ENCODE data around the gene PCTP.

The PCTP gene

DNA sequence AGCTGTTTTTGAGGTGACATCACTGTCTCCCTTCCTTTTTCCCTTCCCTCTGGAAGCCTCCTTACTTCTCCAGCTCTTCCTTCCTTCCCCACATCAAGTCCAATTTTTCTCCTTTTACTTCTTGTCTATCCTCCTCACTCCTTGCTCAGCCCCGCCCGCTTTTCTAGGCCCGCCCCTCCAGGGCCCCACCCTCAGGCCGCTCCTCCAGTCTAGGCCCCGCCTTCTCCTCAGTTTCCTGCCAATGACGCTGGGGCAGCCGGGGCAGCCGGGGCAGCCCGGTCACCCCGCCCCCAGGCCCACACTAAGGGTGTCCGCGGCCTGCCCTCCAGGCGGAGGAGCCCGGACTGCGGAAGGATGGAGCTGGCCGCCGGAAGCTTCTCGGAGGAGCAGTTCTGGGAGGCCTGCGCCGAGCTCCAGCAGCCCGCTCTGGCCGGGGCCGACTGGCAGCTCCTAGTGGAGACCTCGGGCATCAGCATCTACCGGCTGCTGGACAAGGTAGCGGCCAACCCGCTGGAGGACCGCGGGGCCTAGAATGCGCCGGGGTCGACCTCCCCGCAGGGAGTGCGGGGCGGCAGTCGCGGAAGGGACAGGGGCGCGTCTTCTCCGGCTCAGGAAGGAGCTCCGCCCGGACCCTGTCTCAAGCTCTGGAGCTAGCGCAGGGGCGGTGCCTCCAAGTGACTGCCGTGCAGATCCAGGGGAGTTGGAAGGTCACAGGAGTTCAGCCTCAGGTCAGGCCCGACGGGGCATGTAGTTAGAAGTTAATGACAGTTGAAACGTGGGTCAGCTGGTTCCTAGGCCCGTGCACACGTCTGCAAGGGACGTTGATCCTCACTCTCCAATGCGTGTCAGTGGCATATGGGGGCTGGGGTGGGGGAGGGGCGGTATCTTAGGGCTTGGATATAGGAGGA lies at the start of gene PCTP:
Gene PCTP, plus strand, starts transcription at position 302 of the 908 bp plus-strand sequence. Its CDS starts 53 bp downstream, at position 355.
- peak; percentile 86 to 87 for DNase-seq

DNA sequence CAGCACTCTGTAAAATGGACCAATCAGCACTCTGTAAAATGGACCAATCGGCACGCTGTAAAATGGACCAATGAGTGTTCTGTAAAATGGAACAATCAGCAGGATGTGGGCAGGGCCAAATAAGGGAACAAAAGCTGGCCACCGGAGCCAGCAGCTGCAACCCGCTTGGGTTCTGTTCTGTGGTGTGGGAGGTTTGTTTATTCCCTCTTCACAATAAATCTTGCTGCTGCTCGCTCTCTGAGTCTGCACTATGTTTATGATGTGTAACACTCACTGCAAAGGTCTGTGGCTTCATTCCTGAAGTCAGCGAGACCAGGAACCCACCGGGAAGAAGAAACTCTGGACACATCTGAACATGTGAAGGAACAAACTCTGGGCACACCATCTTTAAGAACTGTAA lies 48.7 kb upstream of the PCTP start:
- no peak for DNase-seq

DNA sequence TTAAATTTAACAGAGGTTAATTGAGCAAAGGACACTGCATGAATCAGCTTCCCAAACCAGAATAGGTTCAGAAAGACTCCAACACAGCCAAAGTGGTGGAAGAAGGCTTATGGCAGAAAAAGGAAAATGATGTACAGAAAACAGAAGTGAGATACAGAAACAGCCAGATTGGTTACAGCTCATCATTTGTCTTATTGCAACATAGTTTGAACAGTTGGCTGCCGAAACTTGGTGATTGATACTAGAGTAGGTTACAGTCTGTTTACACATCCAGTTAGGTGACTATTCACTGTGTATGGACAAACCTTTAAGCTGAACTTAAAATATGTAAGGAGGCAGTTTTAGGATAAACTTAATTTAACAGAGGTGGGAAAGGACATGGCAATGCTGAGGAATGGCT lies 46.5 kb upstream of the PCTP start:
- no peak for DNase-seq

DNA sequence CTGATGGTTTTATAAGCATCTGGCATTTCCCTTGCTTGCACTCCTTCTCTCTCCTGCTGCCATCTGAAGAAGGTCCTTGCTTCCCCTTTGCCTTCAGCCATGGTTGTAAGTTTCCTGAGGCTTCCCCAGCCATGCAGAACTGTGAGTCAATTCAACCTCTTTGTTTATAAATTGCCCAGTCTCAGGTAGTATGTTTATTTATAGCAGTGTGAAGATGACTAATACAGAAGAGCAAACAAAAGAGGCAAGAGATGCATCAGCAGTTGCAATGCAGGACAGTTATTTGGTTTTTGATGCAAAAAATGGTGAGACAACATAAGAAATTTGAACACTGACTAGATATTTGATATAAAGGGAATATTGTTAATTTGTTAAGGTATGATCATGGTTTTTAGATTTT lies 45.0 kb upstream of the PCTP start:
- no peak for DNase-seq

DNA sequence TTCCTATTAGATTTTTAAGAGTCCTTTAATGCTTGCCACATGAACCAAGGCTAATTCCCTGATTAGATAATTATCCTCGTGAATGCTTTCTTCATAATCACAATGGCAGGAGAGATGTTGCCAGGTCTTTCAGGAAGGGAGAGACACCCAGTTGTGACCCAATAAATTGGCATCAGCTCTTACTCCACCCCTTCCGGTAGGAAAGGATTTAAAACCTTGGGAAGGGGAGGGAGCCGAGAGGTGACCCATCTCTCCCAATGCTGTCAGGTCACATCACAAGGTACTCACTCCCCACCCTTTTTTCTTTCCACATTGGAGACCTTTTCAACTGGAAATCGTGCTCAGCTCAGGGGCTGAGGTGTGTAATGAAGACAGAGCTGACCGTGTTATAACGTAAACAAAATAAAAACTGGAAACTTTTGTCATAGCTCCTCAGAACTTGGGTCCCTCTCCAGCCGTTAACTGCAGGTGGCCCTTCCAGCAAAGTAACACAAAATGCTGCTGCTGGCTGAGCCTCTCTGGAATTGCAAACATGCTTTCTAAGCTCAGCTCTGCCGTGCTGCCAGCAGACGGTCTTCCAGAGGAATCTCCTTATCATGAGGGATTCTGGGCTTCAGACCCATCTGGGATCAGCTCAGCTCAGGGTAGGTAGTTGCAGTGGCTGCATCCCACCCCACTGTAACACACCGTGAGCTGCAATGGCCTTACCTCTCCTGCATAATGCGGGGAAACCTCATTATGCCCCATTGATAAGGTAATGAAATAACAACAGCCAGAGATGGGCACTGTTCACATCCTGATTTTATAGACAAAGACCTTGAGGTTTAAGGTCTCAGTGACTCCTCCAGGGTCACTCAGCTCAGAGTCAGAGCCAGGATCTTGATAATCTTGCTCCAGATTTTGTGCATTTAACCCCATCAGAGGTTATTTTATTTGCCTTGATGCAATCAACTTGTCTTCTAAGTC lies 43.8 kb upstream of the PCTP start:
- no peak for DNase-seq

DNA sequence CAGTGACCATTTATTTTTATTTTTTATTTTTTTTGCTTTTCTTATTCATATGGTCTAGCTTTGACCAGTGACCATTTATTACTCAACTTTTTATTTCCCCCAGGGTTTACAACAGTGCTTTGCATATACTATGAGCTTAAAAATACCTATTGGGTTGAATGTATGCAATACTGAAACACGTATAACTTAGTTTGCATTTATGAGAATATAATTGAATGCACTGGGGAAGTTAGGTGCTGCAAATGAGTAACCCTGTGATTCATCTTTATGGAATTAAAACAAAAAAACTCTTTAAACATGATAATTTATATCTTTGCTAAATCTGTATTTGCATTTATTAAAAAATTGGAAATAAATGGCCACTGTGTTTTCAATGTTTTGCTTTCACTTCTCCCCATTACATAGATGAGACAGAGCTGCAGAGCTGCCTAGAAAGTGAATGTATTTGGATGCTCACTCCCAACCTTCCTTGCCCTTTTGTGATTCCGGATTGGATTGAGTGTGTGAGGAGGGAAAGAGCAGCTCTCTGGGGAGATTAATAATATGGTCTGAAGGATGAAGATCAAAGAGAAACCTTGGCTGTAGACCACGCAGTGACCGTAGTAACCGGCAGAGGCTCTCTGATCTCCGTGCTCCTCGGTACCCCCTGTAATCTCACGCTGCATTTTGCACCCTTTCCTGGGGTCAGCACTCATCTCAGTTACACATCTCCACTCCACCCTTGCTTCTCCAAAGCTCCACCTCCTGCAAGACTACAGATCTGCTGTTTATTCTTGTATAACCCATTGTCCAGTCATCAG lies 42.5 kb upstream of the PCTP start:
- DNase-seq: no peak

DNA sequence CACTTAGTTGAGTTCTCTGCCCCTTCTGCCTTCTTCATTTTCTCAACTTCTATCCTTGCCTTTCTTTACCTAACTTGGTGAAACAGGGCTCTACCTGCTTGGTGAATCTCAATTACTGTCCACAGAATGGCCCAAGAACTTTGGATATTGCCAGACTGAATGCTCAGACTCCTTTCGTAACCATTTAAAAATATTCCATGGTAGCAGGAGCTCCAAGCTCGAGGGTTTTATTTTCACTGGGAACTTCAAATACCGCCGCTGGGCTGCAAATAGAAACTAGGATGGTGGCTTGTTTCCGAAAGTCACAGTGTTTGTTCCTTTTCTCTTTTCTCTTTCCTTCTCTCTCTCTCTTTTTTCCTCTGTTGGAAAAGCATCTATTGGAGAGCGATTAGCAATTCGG lies 41.4 kb upstream of the PCTP start:
- DNase-seq: no peak

DNA sequence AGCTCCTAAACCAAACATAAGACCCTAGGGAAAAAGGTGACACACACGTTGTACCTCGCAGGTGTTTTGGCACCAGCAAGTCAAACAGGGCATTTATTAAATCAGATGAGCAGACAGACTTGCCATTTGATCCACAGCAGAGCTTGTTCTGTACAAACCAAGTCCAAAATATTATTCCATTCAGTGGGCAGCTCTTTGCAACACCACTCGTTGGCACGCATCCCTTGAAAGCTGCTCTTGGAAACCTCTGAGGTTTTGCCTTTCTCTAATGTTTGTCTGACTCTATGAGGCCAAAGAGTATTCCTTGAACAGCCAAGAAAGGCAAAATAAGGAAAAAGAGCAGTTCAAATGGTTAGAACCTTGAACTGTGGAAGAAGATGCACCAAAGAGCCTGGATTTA lies 40.9 kb upstream of the PCTP start:
- DNase-seq: no peak

DNA sequence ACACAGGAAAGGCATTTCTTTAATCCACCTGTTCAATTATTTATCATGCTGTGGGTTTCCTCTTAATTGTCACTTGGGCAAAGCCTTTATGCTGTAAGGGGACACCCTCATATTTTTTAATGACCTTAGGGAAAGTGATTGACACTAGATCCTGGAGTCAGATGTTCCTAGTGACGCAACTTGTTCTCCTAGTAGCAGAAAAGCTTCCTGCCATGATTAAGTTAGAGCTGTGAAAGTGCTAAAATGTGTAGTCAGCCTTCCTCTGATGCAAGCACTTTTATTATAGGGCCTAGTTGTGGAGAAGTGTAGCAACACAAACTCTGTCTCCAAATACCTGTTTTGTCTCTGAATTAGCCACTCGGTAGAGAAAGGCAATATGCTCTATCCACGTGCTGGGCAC lies 40.4 kb upstream of the PCTP start:
- no peak for DNase-seq

DNA sequence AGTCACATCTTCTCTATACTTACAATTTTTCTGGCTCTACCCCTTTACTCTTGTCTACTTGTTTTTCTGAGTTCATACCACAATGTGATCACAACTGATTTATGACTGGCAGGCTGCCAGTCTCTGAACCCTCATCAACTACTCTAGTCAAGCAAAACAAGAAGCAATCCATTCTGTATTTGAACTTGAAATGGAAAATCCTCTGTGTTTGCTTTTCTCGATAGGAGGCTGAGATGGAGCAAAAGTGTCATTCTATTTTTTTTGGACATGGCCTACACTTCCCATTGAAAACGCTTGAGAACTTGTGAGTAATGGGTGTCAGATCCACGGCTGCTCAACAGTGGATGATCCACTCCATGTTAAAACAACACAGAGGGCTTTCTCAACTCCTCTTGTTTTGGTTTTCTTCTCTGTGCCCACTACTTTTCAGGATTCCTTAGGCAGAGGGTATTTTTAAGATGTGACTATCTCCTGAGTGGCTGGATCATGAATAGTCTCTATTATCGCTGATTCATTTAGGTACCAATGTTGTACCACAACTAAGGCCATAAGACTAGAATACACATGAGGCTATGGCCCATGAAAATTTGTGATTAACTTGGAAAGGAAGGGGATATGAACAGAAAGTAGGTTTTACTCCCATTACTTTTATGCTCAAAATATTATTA lies 39.9 kb upstream of the PCTP start:
- no peak for DNase-seq

DNA sequence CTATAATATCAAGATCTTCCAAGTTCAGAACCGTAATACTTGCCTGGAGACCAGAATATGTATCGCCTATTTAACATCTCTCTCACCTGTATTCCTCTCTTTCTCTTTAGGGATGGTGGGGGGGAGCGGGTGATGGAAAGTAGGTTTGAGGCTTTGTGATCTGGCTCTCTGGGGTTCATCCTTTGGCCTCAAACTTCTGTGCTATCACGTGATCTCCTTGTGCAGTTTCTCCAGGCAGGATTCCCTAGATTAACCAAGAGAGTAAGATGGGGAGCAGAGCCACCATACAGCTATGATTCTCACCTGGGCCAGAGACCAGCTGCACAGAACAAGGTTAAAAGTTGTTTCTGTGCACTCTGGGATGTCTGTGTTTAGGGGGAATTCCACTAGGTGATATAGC lies 33.4 kb upstream of the PCTP start:
- no peak for DNase-seq

DNA sequence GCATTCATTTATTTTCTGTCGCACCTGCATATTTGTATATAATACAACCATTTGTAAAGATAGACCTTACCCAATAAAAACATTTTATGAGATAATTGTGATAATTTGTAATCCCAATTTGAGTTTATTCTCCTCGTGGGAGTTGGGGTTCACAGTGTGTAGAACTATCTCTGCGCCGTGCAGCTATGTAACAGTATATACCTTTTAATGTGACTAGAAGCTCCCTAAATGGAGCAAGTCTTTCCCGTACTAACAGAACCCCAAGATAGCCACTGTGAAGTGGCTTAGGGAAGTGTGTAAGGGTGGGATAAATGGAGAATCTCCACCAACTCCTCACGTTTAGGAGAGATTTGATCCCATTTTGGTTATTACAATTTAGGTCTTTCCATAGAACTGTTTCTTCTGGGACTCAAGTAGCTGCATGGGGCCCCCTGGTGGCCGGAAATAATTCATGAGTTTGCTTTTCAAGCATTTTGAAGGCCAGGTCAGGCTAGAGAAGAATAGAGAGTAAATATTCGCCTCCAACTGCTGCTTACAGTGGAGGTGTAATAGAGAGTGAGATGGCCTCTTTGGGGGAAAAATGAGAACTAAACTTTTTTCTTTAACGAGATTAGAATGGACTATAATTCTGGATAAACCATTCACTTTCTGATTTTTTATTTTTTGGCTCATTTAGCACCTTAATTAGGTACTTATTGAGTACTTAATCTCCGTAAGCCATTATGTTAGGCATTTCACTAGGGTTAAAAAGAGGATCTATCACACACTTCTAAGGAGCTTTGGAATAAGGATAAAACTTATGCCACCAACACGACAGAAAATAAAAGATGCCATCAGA lies 32.7 kb upstream of the PCTP start:
- peak; percentile 46 to 54 for DNase-seq

DNA sequence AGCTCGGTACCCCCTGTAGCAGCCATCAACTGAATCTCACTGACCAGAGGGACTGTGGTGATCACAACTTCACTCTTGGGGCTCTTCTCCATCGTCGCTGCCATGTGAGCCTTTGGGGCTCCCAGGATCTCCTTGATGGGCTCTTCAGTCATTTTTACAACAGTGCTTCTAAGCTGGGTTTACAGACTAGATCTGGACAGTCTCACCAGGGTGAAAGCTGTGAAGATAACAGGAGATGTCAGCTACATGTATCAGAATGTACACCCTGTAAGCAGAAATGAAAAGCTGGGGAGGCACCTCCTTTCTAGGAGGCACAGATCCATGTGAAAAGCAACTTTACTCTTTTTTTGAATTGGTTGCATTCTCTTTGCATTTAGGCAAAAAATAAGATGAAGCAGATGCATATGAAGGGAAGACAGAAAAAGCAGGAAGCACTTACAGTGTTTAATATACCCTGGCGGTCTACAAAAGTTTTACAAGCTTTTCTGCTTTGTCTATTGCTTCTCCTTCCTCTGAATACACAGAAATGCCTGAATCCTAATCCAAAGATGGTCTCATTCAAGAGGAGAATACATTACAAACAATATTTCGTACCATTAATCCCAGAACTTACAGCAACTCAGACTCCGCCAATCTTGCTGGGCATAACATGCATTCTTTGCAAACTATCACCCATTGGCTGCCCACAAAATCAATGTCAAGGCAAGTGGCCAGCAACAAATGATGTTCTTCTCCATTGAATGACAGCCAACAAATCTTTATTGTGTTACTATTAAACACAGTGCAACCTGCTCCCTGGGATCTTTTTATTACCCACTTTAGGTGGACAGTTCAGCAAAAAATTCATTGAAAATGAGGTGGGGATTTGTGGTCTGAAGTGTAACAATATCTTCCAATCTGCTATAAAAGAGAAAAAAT lies 29.7 kb upstream of the PCTP start:
- DNase-seq: no peak

DNA sequence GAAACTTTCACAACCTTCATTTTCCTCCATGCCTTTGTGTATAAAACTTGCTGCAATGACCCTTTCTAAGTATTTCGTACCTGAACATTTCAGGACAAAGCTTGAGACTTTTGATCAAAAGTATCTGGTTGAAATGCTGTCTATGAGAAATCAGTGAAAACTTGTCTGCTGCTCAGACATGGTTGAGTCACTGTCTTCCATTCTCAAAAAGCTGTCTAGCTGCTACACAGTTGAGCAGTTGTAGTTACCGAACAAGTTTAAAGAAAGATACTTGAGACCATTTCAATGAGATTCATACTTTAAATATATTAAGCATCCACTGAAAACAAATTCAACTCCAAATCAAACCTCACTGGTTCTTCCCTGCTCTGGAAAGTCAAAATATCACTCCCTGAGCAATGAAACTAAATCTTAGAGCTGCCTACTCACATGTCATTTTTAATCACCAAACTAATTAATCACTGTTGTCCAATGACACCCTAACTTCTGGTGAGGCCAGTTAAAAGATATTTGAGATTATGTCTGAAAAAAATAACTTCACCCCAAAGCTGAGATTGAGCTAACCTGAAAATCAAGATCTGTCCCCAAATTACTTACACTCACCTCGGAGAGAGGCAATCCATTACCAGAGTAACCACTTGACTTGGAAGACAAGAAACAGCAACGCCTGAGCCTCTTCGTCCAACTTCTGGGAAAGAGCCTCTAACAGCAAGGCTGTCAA lies 28.7 kb upstream of the PCTP start:
- DNase-seq: no peak

DNA sequence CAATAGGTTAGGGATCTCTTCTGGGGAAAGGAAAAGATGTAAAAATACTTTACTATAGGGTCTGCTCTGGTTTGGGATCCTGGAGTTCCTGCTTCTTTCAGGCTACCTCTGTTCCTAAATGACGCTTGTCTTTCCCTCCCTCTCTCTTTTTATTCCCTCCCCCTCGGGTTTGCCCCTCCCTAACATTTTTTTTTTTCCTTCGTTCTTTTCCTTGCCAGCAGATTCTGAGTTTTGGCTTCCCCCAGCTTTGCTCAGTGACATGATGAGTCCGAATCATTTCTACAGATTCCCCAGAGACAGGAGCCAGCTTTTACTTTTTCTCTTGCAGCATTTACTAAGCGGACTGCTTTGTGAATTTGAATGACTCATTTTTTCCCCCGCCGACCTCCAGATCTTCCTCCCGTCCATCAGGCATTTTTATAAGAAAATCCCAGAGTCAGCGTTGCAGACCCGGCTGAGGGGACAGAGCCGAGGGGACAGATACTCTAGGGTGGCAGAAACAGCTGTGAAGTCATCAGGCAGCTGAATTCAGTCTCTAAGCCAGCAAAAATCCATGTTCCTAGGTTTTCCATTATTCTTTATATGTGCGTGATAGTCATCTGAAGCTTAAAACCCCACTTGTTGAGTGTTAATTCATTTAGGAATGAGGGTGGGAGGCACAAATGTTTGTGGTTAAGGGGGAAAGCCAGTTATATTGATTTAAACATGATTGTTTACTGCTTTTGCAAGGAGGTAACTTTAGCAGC lies 27.9 kb upstream of the PCTP start, which contains the start of gene TMEM100:
Gene TMEM100, minus strand, starts transcription at position 123 of the 746 bp plus-strand sequence. CDS start 1,794 bp downstream, outside the sequence.
- DNase-seq: no peak

DNA sequence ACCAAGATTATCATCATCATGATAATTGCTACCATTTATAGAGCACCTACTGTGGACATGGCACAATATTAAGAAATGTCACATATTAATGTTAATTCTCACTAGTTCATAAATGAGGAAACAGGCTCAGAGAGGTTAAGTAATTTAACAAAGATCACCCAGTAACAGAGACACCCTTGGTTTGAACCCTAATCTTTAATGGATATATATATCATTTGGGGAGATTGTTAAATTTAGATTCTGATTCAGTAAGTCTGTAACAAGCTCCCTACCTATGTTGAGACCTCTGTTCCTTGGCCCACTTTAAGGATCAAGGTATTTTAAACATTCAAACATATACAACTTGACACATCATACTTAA lies 27.4 kb upstream of the PCTP start:
- no peak for DNase-seq

DNA sequence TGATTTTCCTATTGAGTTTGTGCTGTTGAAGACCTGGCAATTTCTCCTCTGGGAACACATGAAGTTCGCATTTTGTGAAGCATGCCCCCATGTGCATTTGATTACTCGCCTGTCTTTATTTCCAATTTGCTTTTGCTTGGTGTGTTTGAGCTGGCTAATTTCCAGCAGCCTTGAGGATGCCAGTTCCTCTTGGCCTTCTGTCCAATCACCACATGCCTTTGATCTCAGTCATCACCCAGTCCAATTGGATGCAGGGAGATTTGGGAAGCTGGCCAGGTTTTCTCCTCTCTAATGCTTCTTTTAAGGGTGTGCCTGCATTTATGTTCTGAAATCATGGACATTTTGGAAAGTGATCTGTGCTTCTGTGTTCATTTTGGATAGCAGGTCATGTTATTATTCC lies 24.4 kb upstream of the PCTP start:
- no peak for DNase-seq

DNA sequence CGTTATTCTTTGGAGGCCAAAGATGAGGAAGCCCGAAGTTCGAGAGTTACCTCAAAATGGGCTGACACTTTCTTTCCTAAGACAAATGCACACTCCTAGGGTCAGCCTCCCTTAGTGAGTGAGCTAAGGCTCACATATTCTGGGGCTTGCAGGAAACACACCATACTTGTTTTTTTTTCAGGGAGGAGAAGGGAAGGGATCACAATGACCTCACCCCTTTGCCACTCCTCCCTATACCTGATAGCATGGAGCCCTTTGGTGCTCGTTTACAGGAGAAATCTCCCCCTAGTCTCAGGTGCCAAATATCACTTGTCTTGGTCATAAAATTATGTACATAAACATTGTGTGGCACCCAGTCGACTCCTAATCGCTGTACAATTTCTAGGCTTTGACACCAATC lies 23.6 kb upstream of the PCTP start:
- DNase-seq: no peak

DNA sequence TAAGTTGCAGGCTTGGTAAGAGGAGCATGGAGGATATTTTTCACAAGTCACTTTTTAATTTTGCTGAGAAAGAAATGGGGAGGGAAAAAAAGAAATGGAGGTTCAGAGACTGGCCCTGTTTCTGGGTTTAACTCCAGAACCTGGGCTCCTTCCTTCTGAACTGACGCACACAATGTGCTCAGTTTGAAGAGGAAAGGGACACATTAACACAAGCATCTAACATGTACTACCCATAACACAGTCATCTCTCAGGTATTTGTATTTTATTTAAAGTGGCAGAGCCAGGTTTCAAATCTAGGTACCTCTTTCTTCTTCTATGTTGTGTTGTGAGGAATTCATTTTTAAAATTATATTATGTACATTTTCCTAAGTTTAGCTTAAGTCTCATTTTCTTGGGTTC lies 22.9 kb upstream of the PCTP start:
- DNase-seq: no peak

All from CD4-positive, alpha-beta T cell treated with Interferon alpha-2 for 1 hour (primary cell).